ENCODE data around the gene DENND2C.
"Not testable (repeated sequence)": the region's sequence is repeated elsewhere in the genome, so short reads cannot be mapped to it uniquely, and the experiment has no call there.

The DENND2C gene

GRCh38 chr1:114595602-114596001, 74.2 kb downstream of the DENND2C start:
- DNase-seq = no peak

DNA sequence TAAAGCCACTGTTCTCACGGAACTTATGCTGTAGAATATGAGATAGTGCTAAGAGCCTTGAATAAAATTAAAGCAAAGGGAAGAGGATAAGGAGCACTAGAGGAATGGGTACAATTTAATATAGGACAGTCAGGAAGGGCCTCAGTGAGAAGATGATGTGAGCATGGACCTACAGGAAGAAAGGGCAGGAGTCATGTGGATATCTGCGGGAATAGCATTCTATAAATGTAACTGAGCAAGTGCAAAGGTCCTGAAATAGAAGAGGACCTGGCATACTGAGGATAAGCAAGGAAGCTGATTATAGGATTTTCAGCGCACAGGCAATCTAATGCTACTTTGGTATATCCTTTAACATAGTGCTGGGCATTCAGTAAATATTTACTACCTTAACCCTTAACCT, 75.8 kb downstream of the DENND2C start:
- DNase-seq = no peak

GRCh38 chr1:114589122-114589521, 80.7 kb downstream of the DENND2C start:
- DNase-seq = no peak

DNA sequence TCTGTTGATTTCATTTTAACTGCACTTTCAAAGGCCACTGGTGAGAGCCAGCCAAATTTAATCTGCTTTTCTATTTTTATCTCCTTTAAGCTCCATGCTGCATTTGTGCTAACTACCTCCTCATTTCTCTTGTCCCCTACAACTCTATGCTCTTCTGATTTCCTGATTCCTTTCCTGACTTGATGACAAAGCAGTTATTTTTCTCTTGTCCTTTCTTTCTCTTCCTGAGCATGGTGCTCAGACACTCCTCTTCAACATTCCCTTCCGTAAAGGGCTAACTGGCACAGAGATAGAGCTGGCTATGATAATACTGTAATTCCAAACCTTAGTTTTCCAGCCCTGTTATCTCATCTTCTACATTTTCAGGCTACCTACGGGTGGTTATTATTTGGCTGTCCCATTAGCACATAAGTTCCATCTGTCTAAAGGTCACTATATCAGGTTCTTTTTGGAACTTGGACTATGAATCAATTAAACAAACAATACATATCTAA, 81.6 kb downstream of the DENND2C start:
- no peak for DNase-seq

- no peak for DNase-seq
Observed at GRCh38 chr1:114587203-114587991, 82.5 kb downstream of the DENND2C start.

- no peak for DNase-seq
Observed at GRCh38 chr1:114586513-114587047, 83.3 kb downstream of the DENND2C start.

DNA sequence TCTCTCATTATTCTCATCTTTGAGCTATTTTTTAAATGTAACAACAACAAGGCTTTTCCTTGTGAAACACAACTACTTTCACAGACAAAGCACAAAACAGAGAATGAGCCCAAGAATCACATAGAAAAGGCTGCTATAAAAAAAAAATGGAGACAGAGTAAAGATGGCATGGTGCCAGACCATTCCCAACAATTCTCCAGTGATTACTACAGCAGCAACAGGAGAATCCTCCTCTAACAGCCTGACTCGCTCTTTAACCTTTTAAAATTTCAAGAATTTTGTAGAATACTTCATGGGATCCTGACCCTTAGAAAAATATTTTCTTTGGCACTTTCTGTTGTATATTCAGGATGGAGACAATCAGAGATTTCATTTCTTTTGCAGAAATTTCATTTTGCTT, 84.6 kb downstream of the DENND2C start:
- no peak for DNase-seq

GRCh38 chr1:114581335-114582287, 88.2 kb downstream of the DENND2C start, which contains the start of gene BCAS2:
BCAS2 (minus strand) TSS chr1:114581615; CDS start chr1:114581591, 24 bp downstream.
- DNase-seq = peak; percentile 91

- no peak for DNase-seq
Observed at GRCh38 chr1:114574365-114574764, 95.5 kb downstream of the DENND2C start.

- DNase-seq = no peak
Observed at GRCh38 chr1:114564141-114564540, 105.7 kb downstream of the DENND2C start.

DNA sequence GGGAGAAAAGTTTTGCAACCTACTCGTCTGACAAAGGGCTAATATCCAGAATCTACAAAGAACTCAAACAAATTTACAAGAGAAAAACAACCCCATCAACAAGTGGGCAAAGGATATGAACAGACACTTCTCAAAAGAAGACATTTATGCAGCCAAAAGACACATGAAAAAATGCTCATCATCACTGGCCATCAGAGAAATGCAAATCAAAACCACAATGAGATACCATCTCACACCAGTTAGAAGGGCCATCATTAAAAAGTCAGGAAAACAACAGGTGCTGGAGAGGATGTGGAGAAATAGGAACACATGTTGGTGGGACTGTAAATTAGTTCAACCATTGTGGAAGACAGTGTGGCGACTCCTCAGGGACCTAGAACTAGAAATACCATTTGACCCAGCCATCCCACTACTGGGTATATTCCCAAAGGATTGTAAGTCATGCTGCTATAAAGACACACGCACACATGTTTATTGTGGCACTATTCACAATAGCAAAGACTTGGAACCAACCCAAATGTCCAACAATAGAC, 106.8 kb downstream of the DENND2C start:
- DNase-seq = not testable (repeated sequence)

DNA sequence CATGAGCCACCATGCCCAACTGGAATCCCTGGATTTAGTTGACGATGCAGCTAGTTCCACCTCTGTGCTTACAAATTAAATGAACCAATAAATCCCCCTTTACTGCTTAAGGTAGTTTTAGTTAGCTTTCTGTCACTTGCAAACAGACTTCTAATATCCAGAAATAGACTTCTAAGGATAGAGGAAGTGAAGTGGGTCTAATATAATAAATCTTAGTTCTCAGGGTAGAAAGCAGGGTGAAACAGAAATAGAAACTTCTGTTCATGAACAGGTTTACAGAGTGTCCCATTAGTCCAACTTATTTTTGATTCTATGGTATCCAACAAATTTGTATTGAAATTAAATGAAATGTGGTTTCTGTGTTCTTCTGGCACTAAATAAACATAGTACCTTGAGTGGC, 108.5 kb downstream of the DENND2C start:
- DNase-seq = no peak

- no peak for DNase-seq
Observed at GRCh38 chr1:114559356-114559755, 110.5 kb downstream of the DENND2C start.

GRCh38 chr1:114558544-114558943, 111.3 kb downstream of the DENND2C start:
- no peak for DNase-seq

GRCh38 chr1:114554577-114554976, 115.3 kb downstream of the DENND2C start:
- DNase-seq = no peak

DNA sequence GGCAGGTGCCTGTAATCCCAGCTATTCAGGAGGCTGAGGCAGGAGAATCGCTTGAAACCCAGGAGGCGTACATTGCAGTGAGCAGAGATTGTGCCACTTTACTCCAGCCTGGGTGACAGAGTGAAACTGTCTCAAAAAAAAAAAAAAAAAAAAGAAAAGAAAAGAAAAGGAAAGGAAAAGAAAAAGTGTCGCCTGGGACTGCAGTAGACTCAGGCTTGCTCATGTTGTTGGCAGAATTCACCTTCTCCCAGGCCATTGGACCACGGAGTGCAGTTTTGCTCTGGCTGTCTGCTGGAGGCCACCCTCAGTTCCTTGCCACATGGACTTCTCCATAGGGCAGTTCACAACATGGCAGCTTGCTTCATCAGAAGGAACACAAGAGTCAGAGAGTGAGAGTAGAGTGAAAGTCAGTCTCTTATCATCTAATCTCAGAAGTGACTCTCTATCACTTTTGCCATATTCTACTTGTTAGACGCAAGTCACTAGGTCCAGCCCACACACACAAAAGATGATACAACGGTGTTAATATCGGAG, 117.7 kb downstream of the DENND2C start:
- DNase-seq = no peak

- DNase-seq = no peak
Observed at GRCh38 chr1:114551400-114551799, 118.4 kb downstream of the DENND2C start.

- no peak for DNase-seq
Observed at GRCh38 chr1:114550336-114550735, 119.5 kb downstream of the DENND2C start.

DNA sequence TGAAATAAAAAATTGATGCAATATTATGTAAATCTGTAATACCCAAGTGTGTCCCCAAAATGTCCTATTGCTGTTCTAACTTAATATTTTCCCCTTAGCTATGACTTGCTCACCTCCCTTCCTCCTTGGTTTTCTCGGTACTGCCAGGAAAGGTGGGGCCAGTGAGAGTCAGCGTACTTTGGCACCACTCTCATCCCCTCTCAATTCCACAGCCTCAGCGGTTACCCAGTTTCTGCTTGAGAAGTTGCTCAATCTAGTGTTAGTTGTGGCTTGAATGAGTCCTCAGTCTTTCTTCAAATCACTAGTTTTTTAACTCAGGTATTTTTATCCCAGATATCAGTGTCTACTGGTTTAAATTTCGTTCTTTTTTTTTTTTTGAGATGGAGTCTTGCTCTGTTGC, 120.7 kb downstream of the DENND2C start:
- no peak for DNase-seq

DNA sequence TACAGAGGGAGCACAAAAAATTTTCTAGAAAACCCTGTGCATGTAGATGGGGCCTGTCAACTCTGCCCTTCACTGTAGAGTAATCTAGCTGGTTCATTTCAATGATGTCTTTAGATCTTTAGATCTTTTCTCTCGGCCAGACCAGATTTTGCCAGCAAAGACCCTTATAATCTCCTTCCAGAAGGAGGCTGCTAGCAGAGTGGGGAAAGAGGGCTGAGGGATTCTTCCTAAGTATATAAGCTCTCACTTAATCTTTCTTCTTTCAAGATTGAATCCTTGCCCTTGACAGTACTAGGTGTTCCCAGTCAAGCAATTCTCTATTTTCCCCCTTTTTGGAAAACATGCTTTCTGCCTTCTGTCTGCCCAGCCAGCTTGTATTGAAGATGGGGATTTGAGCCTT, 122.8 kb downstream of the DENND2C start:
- DNase-seq = no peak

GRCh38 chr1:114545796-114546195, 124.1 kb downstream of the DENND2C start:
- DNase-seq = no peak

- no peak for DNase-seq
Observed at GRCh38 chr1:114545315-114545714, 124.5 kb downstream of the DENND2C start.

DNA sequence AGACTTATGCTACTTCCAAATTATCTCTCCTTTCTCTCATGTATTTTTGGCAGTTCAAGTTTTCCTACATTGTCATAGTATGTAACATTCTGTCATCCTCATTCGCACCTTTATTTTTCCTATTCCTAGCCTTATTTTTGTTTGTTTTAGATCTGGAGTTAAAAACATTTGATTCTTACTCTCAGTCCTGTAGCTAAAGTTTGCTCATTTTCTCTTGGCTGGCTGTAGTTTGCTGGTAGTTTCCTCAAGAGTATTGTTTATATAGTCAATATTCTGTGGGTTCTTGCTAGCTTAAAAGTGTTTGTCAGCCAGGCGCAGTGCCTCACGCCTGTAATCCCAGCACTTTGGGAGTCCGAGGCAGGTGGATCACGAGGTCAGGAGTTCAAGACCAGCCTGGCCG, 129.0 kb downstream of the DENND2C start:
- no peak for DNase-seq
